ENCODE measurements around the gene NAP1L4.

Gene NAP1L4

DNA sequence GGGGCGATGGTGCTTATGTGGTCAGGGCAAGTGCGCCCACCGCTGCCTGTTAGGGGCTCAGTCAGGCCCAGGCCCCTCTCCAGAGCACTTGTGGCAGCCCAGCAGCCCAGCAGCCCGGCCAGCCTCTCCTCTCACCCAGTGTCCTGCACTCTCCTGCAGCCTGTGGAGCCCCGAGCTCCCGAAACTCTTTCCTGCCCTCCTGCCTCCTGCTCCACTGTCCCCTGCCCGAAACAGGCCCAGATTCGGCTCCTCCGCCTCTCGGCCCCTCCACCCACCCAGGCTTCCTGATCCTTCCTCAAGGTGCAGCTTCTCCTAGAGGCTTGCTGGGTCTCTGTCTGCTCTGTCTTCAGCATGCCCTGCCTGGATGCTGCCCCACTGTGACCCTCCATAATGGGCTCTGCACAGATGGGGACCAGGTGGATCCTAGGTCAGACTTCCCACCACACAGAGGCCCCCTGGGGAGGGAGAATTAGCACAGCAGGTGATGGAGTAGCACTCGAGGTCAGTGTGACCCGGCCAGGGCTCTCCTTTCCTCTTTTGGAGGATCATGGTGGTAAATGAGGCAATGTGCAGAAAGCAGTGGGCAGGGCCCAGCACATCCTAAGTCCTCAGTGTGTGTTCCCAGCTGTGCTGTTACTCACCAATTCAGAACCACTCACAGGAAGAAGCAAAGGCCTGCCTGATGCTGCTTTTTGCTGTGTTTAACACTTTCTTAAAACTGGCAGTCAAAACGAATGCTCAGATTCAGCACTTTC is 18.6 kb upstream of the NAP1L4 start:
- no peak for DNase-seq

DNA sequence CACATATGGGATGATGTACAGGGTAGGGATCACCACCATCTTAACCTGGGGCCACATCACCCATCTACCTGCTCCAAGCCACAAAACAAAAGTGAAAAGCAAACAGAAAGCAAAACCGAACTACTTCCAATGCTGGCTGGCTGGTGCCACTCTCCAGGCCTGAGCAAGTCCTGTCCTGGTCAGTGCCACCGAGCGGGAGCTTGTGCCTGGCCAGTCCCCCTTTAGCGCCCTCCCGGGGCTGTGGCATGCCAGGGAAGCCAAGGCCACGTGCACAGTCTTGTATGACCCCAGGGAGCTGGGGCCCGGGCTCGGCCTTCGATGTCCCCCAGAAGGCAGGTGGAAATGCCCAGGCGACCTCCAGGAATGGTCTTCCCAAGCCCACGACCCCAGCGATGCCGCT is 17.9 kb upstream of the NAP1L4 start:
- no peak for DNase-seq

DNA sequence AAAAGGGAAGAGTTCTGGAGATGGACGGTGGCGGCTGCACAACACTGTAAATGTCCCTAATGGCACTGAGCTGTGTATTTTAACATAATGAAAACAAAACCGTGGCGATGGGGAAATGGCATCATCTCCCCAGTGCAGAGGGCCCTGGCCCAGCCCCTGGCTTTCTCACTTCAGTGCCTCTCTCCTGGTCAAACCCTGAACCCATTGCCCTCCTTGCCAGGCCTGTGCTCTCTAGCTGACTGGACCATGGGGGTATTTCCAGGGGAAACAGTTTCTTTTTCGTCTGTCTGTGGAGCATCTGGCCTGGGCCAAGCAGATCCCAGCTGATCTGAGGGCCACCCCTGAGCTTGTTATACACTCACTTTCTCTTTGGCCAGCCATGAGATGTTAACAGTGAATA is 17.4 kb upstream of the NAP1L4 start:
- DNase-seq = peak in 1 of 14 donors; percentile 32

DNA sequence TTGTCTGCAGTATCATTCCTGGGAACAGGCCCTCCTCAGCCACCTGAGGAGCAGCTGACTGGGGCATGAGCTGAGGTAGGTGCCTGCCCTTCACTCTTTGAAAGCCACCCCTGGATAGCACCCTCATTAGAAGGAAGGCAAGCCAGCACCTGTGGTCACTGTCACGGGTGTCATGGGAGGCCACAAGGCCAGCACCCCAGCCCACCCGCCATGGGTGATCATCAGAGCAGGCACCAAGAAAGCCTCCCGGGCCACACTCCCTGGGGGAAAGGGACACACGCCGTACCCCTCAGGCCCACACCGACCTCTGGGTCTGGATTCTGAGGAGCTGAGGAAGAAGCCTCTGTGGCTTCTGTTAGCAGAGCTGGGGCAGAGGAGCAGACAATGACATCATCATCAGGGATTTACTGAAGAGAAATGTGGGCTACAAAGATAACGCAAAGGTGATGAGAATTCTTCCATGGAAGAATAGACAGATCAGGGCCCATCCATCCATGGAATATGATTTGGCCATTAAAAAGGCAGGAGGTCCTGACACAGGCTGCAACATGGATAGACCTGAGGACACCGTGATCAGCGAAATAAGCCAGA is 16.7 kb upstream of the NAP1L4 start:
- no peak for DNase-seq

DNA sequence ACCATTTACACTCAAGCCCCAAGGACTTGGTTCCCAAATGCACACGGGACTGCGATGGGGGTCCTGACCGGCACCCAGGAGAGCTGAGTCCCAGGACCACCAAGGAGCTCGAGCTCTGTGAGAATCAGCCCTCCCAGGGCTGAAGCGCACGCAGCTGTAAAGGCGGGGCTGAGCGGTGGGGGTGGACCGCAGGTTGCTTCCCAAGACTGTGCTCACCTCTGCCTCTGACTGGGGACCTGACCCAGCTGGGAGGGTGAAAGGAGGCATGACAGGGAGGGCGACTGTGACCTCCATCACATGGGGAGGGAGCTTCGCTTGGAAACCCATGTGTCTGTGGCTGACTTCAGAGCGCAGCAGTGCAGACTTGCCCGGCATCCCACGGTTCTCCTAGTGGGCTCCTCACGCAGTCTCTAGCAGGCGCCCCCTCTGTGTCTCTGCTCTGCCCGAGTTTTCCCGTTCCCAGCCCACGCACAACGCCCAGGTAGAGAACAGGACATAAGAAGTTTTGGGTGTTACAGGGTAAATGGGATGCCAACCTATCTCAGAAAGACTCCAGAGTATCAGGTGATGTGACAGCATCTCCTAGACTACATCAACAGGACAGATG is 15.4 kb upstream of the NAP1L4 start:
- DNase-seq = no peak

DNA sequence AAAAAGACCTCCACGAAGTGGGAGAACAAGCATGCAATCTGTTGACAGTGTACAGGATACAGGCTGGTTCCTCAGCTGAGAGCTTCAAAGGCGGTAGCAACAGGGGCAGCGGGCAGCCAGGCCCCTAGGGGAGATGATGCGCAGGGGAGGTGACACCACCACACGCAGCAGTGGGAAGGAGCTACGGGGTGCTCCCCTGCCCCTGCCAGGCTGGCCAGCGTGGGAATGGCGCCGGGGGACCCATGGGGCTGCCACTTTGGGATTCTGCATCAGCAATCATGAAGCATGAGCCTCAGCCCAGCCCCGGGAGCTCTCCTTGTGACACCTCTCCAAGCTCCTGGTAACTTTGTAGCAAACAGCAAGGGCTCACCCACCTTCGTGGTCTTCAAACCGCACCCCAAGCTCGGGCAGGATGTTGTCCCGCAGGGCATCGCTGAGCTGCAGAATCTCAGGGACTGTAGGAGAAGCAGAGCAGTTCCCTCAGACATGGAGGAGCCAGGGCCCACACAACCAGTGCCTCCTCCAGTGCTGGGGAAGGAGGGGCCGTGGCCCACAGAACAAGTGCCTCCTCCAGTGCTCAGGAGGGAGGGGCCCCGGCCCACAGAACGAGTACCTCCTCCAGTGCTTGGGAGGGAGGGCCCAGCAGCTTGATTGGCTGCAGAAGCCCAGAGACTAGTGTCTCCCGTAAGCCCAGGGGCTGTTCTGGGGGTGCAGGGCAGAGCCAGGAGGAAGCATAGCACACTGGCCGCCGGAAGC is 14.6 kb upstream of the NAP1L4 start:
- DNase-seq = no peak

DNA sequence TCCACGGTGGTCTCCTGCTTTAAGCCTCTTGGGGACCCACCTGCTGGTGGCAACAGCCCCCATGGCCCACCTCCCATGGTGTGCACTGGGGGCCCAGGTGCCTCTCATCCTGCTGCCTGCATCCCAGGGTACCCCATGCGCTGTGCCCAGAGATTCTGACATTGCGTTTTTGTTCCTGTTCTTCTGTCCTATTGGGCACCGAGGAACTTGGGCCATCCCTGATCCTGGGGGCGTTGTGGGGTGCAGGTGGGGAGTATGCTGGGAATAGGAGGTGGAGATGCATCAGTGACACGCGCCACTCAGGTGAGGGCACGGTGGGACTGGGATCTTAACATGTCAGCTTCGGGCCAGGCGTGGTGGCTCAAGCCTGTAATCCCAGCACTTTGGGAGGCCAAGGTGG is 12.4 kb upstream of the NAP1L4 start:
- DNase-seq = no peak

DNA sequence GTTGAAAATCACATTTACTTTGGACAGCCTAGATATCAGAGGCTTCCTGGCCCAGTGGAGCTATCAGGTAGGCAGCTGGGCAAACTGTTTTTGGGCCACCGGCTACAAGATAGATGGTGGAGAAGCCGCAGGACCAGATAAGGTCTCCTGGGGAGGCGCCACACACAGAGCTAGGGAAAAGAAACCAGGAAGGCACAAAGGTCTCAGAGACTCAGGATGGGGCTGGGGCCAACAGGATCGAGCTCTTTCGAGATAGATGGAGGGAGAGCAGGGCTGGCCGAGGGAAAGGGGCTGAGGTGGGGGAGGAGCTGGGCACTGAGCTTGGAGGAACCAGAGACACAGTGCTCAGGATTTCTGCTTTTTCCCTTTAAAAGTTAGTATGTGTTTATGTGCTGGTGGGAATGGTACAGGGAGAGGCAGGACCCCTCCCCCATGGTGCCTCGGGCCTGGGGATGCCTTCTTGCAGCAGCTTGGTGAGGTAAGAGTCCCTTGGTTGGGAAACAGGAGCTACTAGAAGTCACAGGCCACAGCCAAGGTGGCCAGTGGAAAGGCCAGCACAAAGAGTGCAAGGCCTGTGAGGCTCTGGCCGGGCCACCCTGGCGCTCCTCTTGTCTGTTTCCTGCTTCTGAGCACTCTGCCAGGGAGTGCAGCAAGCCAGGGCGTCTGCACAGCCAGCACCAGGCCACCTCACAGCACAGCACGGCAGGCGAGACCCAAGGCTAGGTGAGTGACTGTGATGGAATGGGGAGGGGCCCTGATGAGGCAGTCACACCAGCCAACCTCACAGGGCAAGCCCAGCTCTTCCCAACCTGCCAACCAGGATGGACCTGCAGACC is 11.5 kb upstream of the NAP1L4 start:
- DNase-seq = no peak

DNA sequence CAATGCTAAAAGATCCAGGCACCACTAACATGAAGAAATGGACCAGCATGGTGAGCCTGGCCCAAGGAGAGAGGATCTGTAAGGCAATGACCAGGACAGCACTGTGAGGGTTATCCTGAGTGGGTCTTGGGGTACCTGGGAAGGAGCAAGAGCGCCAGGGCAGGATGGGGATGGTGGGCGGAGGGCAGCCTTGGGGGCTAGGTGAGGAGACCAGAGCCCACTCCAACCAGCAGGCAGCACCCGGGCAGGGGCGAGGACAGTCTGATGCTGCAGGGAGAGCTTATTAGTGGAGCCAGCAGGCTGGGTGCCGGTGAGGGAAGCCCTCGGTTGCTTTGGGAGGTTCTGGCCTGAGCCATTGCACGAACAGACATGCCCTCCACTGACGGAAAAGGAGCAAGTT is 10.7 kb upstream of the NAP1L4 start:
- DNase-seq = no peak

DNA sequence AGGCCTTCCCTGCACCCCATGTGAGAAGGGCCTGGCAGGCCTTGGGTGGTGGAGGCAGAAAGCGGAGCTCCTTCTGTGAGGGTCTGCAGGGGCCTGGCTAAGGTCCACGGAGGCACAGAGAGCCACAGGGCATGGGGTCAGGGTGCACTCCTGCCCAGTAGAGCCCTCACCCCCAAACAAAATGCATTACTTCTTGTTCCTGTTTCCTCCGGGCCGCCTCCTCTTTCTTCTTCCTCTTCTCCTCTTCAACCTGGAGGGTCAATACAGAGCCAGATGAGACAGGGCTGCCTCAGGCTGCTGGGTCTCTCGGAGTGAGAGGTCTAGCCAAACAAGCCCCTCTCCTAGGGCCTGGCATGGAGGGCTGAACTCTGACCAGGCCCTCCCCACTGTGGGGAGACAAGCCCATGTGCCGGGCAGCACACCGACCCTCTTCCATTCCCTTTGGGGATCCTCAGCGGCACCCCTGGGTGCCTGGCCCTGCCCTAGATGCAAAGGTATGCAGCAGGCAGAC is 10.3 kb upstream of the NAP1L4 start:
- DNase-seq = no peak

DNA sequence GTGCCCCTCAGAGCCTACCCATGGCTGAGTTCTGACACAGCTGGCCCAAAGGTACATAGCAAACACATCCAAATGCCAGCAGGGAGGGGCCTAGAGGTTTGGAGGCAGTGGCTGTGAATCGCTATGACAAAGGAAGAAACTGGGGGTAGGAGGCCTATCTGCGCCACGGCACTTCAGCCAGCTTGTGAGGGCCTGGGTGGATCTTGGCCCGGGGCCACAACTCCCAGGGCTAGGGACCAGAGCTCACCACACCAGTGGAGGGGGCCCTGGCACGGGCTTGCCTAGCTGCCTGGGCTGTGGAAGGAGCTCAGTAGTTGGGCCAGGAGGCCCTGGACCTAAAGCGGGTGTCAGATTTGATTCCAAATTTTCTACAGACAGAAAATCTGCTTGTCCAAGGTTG is 9.4 kb upstream of the NAP1L4 start:
- peak in 7 of 14 donors; percentile 39 to 78 (median 59) for DNase-seq

DNA sequence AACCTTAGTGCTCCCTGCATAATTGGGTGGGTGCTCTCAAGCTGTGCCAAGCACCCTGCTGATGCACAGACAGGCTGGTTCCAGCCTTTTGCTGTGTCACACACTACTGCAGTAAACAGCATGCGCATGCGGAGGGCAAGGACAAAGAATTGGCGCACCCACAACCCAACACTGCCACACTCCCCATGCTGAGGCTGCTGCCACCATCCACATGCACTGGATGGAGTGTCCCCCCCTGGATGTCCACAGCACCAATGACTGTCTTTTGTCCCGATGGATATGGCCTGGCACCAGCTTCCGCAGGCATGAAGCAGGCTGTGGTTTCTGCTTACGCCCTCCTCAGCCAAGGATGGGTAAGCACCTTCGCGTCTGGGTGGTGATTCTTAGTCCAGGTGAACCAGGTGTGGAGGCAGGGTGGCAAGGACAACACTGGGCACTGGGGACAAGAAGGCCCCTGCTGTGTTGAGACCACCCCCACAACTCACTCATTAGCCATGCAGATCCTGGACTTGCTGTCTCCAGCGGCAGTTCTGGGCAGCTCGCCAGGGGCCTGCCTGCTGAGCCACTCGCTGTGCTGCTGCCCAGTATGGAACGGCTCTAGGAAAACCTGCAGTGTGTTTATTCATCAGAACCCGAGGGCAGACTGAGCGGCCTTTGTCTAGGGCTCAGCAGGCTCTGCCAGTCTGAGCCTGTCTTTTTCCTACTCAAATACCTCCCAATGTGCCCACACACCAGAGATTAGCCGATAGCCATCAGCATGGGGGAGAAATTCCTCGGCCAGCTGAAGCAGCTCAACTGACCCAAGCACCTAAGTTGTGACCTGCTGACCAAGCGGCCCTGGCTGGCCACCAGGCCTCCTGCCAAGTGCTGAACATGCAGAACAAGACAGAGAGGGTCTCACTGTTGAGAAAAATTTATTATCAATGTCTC is 8.2 kb upstream of the NAP1L4 start:
- peak in 13 of 14 donors; percentile 63 to 96 (median 90) for DNase-seq

DNA sequence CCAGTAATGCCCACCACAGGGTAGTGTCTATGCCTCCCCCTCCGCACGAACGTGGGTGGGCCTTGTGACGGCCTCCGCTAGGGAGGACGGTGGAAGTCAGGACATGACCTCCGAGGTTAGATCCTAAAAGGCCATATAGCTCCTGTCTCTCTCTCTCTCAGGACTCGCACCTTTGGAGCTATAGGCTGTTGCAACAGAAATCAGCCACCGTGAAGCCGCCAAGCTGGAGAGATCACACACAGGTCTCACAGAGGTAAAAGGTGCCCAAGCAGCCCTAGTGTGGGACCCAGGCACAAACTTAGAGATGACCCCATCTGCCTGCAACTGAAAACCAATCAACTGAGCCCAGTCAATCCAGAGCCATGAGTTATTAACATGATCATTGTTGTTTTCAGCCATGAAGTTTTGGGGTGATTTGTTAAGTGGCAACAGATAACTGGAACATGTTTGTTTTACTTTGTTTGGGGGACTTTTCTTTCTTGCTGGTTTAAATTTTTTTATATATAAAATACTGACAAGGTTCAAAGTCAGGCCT is 7.4 kb upstream of the NAP1L4 start:
- DNase-seq = no peak

DNA sequence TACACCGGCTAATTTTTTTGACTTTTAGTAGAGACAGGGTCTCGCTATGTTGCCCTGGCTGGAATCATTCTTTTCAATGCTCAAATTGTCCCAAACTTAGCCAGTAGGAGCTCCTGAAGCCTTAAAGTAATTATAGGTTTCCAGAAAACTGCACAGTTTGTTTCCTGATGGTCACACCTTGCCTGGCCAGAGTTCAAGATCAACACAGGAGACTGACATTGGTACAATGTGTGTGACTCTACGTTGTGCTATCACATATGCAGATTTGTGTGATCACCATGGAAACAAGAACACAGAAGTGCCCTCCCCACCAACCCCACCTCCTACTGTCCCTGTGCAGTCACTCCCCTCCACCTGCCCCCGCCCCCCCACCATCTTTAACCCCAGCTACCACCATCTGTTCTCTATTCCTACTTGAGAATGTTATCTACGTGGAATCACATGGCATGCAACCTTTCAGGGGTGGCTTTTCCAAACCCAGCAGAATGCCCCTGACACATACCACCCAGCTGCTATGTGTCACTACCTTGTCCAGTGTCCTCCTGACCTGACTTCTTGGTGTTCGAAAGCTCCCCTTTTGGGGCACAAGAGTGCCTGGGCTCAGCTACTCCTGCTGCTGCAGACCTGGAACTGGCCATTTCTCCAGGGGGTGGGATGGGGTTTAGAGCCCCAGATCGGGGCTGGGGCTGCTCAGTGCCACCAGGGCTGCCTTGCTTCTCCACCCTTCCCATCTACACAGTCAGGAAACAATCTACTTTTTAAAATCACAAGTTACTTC is 6.1 kb upstream of the NAP1L4 start:
- no peak for DNase-seq

DNA sequence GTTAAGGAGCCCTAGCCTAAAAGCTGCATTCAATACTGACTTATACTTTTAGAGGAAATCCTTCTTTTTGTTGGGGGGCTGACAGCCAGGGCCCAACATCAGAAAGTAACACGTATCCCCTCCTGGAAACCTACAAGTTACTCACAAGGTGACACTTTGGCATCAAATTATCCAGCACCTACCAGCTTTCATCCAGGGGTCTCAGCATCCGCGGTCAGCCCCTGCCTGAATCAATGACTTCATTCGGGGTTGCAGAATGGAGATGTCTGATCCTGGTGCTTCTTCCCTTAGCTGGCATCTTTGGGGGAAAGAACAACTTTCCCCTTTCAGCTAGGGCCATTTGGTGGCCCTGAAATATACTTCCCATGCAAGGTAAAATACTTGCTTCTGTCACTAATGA is 5.3 kb upstream of the NAP1L4 start:
- no peak for DNase-seq

DNA sequence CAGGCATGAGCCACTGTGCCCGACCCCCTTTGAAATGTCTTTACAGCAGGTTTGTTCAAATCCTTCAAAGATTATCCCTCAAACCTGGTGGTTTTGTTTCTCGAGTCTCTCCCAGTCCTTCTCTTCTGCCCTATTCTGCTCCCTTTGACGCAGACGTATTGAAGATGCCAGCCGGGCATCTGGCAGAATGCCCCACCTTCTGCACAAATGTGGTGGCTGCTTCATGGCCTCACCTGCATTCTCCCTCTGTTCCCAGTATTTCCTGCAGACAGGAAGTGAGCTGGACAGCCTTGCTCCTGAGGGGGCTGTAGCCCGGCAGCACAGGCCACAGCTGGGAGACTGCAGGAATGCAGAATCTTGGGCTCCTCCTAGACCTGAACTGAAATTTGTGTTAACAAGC is 4.8 kb upstream of the NAP1L4 start:
- no peak for DNase-seq

DNA sequence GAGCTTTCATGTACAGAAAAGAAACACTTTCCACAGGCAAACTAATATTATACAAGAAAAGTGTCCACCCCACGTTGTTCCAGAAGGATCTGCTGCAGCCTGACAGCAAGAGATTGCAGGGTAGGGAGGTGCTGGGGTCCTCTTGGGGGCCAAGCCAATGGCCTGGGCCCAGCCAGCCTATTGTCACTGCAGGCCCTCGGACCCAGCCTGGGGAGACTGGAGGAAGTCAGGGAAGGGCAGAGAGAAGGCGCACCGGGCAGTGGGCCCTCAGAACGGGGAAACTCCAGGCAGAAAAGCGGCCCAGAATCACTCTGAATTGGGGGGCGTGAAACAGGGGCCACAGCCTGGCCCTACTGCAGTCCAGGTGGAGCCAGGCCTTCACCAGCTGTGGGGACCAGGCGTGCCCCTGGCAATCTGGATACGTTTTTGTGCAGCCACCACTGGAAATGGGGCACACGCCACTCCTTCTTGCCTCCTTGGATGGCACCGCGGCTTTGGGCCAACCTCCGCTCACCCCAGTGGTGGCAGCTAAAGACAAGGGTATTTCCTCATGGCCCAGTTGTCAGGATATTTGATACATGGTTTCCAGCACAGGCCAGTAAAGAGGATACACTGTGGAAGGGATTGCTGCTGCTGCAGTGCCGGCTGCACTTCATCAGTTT is 3.9 kb upstream of the NAP1L4 start:
- DNase-seq = no peak

DNA sequence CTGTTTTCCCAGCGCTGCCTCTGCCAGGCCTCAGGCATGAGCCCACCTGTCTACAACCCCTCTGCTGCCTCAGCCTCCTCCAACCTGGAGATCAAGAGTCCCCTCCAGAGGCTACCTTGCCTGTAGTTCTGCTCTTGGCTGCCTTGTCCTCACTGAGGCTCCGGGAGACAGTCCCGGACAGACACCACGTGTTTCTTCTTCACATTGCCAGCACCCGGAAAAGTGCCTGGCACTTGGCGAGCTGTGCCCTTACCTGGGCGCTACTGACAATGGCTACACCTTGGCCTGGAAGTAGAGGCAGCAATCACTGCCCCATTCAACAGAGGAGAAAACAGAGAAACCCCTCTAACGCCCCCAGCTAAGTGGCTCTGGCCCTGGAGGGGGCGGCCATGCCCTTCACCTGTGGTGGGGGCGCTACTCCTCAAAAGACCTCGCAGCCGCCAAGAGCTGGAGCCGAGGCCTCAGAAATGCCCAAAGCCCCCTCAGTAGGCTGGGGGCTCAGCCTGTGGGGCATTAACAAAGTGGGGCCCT is 3.0 kb upstream of the NAP1L4 start:
- no peak for DNase-seq

DNA sequence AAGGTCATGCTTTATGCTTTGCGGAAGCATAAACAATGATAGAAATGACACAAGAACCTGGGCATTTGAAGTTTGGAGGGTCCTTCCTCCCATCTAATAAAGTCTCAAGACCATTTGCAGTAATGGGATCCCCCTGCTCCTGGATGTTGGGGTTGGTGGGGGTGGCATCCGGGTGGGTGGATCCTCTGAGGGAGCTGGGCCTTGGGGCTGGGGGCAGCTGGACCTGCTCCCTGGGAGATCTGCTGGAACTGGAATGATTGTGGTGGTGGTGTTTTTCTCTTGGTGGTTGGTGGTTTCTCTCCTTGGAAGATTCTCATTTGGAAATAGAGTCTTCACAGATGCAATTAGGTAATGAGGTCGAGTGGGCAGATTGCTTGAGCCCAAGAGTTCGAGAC is 2.2 kb upstream of the NAP1L4 start:
- no peak for DNase-seq

Data from C1 segment of cervical spinal cord (tissue), 14 donors.